GM12891 (cell line): Measurements from ENCODE around the gene LGI2.

ENCODE experiments used
- POLR2A ChIP-seq: IDR thresholded peaks from 2 replicates; pipeline ENCODE4 v1.6.1; 2011; ENCODE audit warnings: low read depth, low read length, control low read depth
- POLR2AphosphoS5 ChIP-seq: IDR thresholded peaks from 2 replicates; pipeline ENCODE4 v1.6.1; 2011; ENCODE audit warnings: low read depth, low read length, control low read depth
- POU2F2 ChIP-seq: IDR thresholded peaks from 2 replicates; pipeline ENCODE4 v1.6.1; 2011; ENCODE audit warnings: low read depth, mild to moderate bottlenecking, control low read depth, low read length, moderate library complexity
- TAF1 ChIP-seq: IDR thresholded peaks from 2 replicates; pipeline ENCODE4 v1.6.1; 2011; ENCODE audit warnings: low read depth, low read length, control low read depth

DNA sequence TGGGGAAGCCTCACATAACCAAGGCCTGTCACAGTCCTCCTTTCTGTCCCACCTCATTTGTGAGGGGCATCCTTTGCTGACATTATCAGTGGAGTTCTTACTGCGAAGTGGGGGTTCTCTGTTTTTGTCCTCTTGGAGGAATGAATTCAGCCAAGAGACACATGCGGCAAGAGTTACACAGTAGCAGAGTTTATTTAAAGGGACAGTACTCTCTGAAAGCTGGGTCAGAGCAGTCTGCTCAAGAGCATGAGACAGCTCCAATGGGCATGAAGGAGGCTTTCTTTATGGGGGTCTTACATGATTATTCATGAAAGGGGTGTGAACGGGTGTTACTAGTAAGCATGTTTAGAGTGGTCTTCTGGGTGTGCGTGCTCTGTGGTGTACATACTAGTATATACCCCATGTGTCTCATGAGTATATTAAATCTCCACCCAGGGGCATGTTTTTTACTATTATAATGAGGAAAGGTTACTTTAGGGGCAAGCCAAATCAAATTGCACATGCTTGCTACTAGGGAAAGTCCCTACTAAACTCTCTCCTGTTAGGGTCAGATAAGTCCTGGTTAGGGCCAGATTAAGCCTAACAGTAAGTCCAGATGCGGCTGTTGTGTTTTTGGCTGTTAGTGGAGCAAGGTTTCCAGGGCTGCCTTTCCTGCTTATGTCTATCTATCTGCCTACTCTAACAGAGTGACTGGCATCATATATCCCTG is 19.8 kb upstream of the LGI2 start:
- no peak for TF ChIP-seq POU2F2
- TF ChIP-seq POLR2A, result no peak
- no peak for TF ChIP-seq POLR2AphosphoS5
- no peak for TF ChIP-seq TAF1
